Pancreas (tissue), 10 donors: ENCODE data around the gene GAA. TPM values are rescaled to one million over a fixed set of nuclear protein-coding genes. Genes with fewer than 3 reads are reported as not detected.

Experiments
- ATAC-seq, 4 donors: fragments of 200-7000 bp; cut with Tn5 transposase; one replicate each; pipeline versions ENCODE4 v1.8.0 to v1.9.1; 2020; ENCODE audit warnings: mild to moderate bottlenecking in 4 of 4, moderate library complexity in 4 of 4
- DNase-seq, 6 donors: peaks; one replicate each; pipeline ENCODE4 v3.0.0-alpha.2; 2020
- FAIRE-seq: peaks from 2 replicates; lab custom pipeline; 2012; peaks lifted over from hg19 to GRCh38; lab: Jason Lieb, UNC
- H3K27ac ChIP-seq, 4 donors: fragments of 200-600 bp; sonication (generic); 1 replicate in 3 of 4; 2 replicates in 1 of 4; pipeline versions ENCODE4 v1.5.0 to v1.8.0; 2020
- H3K27me3 ChIP-seq, 4 donors: fragments of 200-600 bp; one replicate each; pipeline ENCODE4 v1.8.0; 2021
- H3K36me3 ChIP-seq, 3 donors: fragments of 200-600 bp; sonication (generic) in 1 of 3; one replicate each; pipeline versions ENCODE4 v1.5.0 to v1.8.0; 2020 to 2021
- H3K4me1 ChIP-seq, 3 donors: fragments of 200-600 bp; one replicate each; pipeline ENCODE4 v1.8.0; 2021
- H3K4me3 ChIP-seq, 4 donors: fragments of 200-600 bp; sonication (generic) in 2 of 4; one replicate each; pipeline versions ENCODE4 v1.5.0 to v1.8.0; 2020 to 2021
- H3K9me3 ChIP-seq, 4 donors: fragments of 200-600 bp; one replicate each; pipeline ENCODE4 v1.8.0; 2021
- WGBS, 2 donors: extraction: QIAGEN DNeasy Blood & Tissue Kit; methylation state at CpG; one replicate each; pipeline ENCODE4 v1.1.7; 2013; 5-methylcytosine and 5-hydroxymethylcytosine counted together
- intact Hi-C, 3 donors: fragments of 100-400 bp; cut with DNase I; formaldehyde crosslinking; loops; one replicate each; pipeline versions ENCODE4 v1.11.1 to v1.14.2; 2022
- polyA plus RNA-seq, 2 donors: library from polyadenylated mRNA; stranded (reverse); fragments of 200-250 nt; gene quantifications; one replicate each; pipeline ENCODE4 v1.2.3, GENCODE V29; 2013
- total RNA-seq, 6 donors: library from RNA; stranded (reverse); fragmentation: NEBNext Ultra II Directional in 4 of 6; extraction: Animal tissue kit (Norgen Biotek cat#: 25700) in 4 of 6; gene quantifications; one replicate each; pipeline versions ENCODE4 v1.2.1 to v1.2.4, GENCODE V29; 2021 to 2023
- TF ChIP-seq, protein P1 (sequence below), 4 donors: fragments of 200-600 bp; sonication (generic) in 3 of 4; IDR thresholded peaks; one replicate each; pipeline versions ENCODE4 v1.5.0 to v1.8.0; 2021; ENCODE audit warnings: antibody characterized with exemption in 4 of 4
- donor health status: healthy with polysubstance abuse.
- donor health status: DM: no; HTN: no; CAD: no; lungs with moderate emphysema.
- donor health status: DM: no; HTN: no; CAD: no.
- donor health status: control.
- donor health status: control.
- donor health status: Bipolar disorder and iron deficiency.
- donor health status: DM: yes; HTN: yes; CAD: no.
- donor health status: DM: no; HTN: no; CAD: no.
- donor health status: DM: no; HTN: no; CAD: no.
- donor health status: DM: yes; HTN: yes; CAD: no.

Gene GAA
- total and polyA plus RNA-seq, 8 donors = 20.2 to 56.3 (median 33.4) TPM

DNA sequence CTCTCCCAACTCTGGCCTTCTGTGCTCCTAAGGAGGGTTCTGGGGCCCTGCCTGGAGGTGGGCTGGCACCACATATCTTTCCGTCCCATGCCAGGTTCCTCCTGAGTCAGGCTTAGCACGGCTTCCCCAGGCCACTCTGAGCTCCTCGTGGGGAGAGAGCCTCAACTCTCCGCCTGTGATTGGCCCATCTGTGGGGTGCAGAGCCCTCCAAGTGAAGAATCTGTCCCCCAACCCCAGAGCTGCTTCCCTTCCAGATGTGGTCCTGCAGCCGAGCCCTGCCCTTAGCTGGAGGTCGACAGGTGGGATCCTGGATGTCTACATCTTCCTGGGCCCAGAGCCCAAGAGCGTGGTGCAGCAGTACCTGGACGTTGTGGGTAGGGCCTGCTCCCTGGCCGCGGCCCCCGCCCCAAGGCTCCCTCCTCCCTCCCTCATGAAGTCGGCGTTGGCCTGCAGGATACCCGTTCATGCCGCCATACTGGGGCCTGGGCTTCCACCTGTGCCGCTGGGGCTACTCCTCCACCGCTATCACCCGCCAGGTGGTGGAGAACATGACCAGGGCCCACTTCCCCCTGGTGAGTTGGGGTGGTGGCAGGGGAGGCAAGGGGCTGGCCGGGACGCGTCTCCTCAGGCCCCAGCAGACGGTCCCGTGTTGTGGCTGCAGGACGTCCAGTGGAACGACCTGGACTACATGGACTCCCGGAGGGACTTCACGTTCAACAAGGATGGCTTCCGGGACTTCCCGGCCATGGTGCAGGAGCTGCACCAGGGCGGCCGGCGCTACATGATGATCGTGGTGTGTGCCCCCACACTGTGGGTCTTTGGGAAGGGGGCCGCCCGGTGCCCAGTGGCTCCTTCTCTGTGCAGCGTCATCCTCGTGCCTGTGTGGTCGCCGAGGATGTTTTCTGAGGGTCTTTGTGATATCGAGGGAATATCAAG, 6.9 kb downstream of the GAA start:
- intact Hi-C loops = no loop called here
- FAIRE-seq (no peak), ATAC-seq (no peak), DNase-seq (peak in 3 of 6 donors; percentile 29 to 69 (median 39))
- no peaks in the 10 kb centered on the region for H3K36me3 ChIP-seq
- no peaks in the 10 kb centered on the region for H3K27me3 ChIP-seq
- no peaks in the 10 kb centered on the region for H3K9me3 ChIP-seq
- H3K27ac ChIP-seq = no peak overlapping the region
- no peaks in the 10 kb centered on the region for H3K4me1 ChIP-seq
- WGBS, 2 donors = 90 to 91% methylated on average over 37 to 40 of the region's 40 CpGs
- H3K4me3 ChIP-seq = no peak overlapping the region
- TF ChIP-seq, protein P1, sequence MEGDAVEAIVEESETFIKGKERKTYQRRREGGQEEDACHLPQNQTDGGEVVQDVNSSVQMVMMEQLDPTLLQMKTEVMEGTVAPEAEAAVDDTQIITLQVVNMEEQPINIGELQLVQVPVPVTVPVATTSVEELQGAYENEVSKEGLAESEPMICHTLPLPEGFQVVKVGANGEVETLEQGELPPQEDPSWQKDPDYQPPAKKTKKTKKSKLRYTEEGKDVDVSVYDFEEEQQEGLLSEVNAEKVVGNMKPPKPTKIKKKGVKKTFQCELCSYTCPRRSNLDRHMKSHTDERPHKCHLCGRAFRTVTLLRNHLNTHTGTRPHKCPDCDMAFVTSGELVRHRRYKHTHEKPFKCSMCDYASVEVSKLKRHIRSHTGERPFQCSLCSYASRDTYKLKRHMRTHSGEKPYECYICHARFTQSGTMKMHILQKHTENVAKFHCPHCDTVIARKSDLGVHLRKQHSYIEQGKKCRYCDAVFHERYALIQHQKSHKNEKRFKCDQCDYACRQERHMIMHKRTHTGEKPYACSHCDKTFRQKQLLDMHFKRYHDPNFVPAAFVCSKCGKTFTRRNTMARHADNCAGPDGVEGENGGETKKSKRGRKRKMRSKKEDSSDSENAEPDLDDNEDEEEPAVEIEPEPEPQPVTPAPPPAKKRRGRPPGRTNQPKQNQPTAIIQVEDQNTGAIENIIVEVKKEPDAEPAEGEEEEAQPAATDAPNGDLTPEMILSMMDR (IDR thresholded peaks at IDR 0.05) = no peak

DNA sequence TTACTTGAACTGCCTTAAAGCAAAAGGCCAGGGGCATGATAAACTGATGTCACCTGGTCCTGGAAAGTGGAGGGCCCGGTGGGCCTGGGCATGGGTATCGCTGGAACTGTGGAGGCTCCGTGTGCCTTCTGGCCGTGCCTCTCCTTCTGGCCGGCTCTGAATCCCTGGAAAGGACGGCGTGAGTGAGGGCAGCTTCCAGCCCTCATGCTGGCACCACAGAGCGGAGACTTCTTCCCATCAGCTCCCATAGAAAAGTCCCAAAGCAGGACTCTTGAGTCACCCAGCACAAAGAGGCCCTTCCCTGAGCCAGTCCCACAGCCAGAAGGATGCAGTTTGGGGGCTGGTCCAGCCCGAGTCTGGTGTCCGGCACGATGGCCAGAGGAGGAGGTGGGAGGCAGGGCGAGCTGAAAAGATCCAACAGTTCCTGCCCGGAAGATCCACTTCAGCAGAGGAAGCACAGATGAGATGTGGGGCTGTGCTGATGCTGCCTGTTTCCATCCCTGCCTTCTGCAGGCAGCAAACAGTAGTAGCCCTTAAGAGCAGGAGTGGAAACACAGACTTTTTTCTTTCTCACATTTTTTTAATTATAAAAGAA, 7.8 kb downstream of the GAA start:
- DNase-seq = peak in 2 of 6 donors; percentile 0 to 32
- intact Hi-C loops = no loop called here
- WGBS, 2 donors = 87 to 90% methylated on average over 13 of the region's 13 CpGs
- TF ChIP-seq, protein P1 (IDR thresholded peaks at IDR 0.05) = no peak
- ATAC-seq = no peak
- H3K9me3 ChIP-seq = no peaks in the 10 kb centered on the region
- no peaks in the 10 kb centered on the region for H3K4me1 ChIP-seq
- H3K4me3 ChIP-seq = no peak overlapping the region
- H3K36me3 ChIP-seq = no peaks in the 10 kb centered on the region
- H3K27ac ChIP-seq = no peak overlapping the region
- H3K27me3 ChIP-seq = no peaks in the 10 kb centered on the region
- no peak for FAIRE-seq

DNA sequence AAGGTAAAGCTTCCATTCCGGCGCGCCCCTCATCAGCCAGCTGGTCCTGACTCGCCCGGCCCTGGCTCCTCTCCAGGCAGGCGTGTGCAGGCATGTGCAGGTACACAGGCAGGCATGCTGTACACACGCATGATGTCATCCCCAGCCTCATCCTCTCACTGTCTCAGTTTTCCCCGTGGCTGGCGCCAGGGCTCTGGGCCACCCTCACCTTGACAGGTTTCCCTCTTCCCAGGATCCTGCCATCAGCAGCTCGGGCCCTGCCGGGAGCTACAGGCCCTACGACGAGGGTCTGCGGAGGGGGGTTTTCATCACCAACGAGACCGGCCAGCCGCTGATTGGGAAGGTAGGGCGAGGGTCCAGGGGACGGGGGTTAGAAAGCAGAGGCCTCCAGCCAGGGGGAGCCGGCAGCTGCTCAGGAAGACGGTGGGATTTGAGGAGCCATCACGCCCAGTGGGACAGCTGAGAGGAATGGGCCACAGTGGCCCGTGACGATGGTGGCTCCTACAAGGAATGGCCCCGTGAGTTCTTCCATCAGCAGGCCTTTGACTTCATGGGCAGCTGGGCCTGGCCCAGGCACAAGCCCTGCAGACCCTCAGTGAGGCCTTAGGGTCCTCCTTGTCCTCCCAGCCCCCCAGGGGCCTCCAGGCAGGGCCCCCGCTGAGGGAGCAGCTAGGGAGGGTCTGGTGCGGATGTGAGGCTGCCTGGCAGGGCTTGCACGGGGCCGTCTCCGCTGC, 8.5 kb downstream of the GAA start:
- TF ChIP-seq, protein P1 (IDR thresholded peaks at IDR 0.05) = no peak
- no peak overlapping the region for H3K4me3 ChIP-seq
- no peak overlapping the region for H3K27ac ChIP-seq
- H3K27me3 ChIP-seq = no peaks in the 10 kb centered on the region
- FAIRE-seq (no peak), ATAC-seq (no peak), DNase-seq (peak in 3 of 6 donors; percentile 1 to 56 (median 22))
- H3K4me1 ChIP-seq = no peaks in the 10 kb centered on the region
- WGBS, 2 donors = 90 to 91% methylated on average over 30 of the region's 30 CpGs
- H3K9me3 ChIP-seq = no peaks in the 10 kb centered on the region
- intact Hi-C loops = no loop called here
- no peaks in the 10 kb centered on the region for H3K36me3 ChIP-seq

- WGBS, 2 donors = 79 to 84% methylated on average over 9 of the region's 9 CpGs
- Histone ChIP-seq H3K27ac (no peak overlapping the region), H3K4me1 (no peaks in the 10 kb centered on the region), H3K36me3 (no peaks in the 10 kb centered on the region), H3K9me3 (no peaks in the 10 kb centered on the region), H3K4me3 (no peak overlapping the region), H3K27me3 (no peaks in the 10 kb centered on the region)
- TF ChIP-seq, protein P1 (IDR thresholded peaks at IDR 0.05) = no peak
- intact Hi-C loops = no loop called here
- FAIRE-seq (no peak), ATAC-seq (no peak), DNase-seq (peak in 2 of 6 donors; percentile 18 to 55)
Measured at GRCh38 chr17:80110447-80110812, 9.0 kb downstream of the GAA start.
